K562 (cell line): ENCODE measurements around the gene CYS1. TPM values are rescaled to one million over a fixed set of nuclear protein-coding genes. Genes with fewer than 3 reads are reported as not detected.

ENCODE experiments used
- ATF1 ChIP-seq, 2 experiments: fragments of 450-650 bp in 1 of 2; IDR thresholded peaks; 2 replicates each; pipeline ENCODE4 v1.6.1; 2016; ENCODE audit warnings: missing compliant biosample characterization in 1 of 2, missing genetic modification characterization in 1 of 2
- CC2D1A ChIP-seq: fragments of 450-650 bp; IDR thresholded peaks from 2 replicates; pipeline ENCODE4 v1.6.1; 2017; ENCODE audit warnings: mild to moderate bottlenecking
- HNRNPK ChIP-seq: fragments of 200-400 bp; formaldehyde crosslinking; IDR thresholded peaks from one replicate; pipeline ENCODE4 v1.6.1; 2018; ENCODE audit warnings: mild to moderate bottlenecking, low read depth, low read length; ENCODE audit not compliant: poor library complexity, severe bottlenecking
- MYC ChIP-seq, 2 experiments: fragments of 250-450 bp in 1 of 2; sonication (Bioruptor Pico) in 1 of 2; IDR thresholded peaks; 2 replicates each; pipeline versions ENCODE4 v1.5.1 to v1.6.1; 2012 to 2021; ENCODE audit warnings: low read depth in 2 of 2, borderline replicate concordance in 1 of 2, improper control_type of control experiment in 1 of 2, low read length in 1 of 2, mild to moderate bottlenecking in 1 of 2, moderate library complexity in 1 of 2
- NCOR1 ChIP-seq: fragments of 450-650 bp; IDR thresholded peaks from 2 replicates; pipeline ENCODE4 v1.6.1; 2016; ENCODE audit warnings: mild to moderate bottlenecking, moderate library complexity
- POLR2A ChIP-seq: fragments of 450-650 bp; conservative IDR thresholded peaks from 2 replicates; pipeline ENCODE4 v1.6.1; 2016
- RBBP5 ChIP-seq: fragments of 200-600 bp; sonication (generic); IDR thresholded peaks from 2 replicates; pipeline ENCODE4 v1.6.1; 2012; ENCODE audit warnings: borderline replicate concordance, mild to moderate bottlenecking, low read length, control low read depth, inconsistent platforms; ENCODE audit not compliant: insufficient read depth, poor library complexity, severe bottlenecking
- RBM25 ChIP-seq: fragments of 200-400 bp; formaldehyde crosslinking; IDR thresholded peaks from 2 replicates; pipeline ENCODE4 v1.6.1; 2018; ENCODE audit warnings: low read length, low read depth, moderate library complexity; ENCODE audit not compliant: severe bottlenecking
- SMARCA5 ChIP-seq: fragments of 450-650 bp; IDR thresholded peaks from 2 replicates; pipeline ENCODE4 v1.6.1; 2016
- ZNF561 ChIP-seq: fragments of 450-650 bp; formaldehyde crosslinking; conservative IDR thresholded peaks from 2 replicates; pipeline ENCODE4 v1.4.0; 2020; ENCODE audit warnings: mild to moderate bottlenecking, moderate library complexity
- ZNF584 ChIP-seq: fragments of 200-800 bp; sonication (Bioruptor generic); IDR thresholded peaks from 2 replicates; pipeline ENCODE4 v1.6.1; 2016; ENCODE audit warnings: low read depth, mild to moderate bottlenecking, missing genetic modification characterization, missing compliant biosample characterization
- ZNF707 ChIP-seq: fragments of 250-450 bp; sonication (Bioruptor Pico); conservative IDR thresholded peaks from 2 replicates; pipeline ENCODE4 v1.8.0; 2022; ENCODE audit warnings: inconsistent platforms, mild to moderate bottlenecking, moderate library complexity
- polyA plus RNA-seq, 8 experiments: library from polyadenylated mRNA; depleted of rRNA in 4 of 8; stranded (reverse) in 5 of 8; unstranded in 3 of 8; fragments of >200 nt; fragmentation: Nextera tagmentation in 2 of 8; fragmentation: Illumina TruSeq in 1 of 8; extraction: Ambion mirVana in 2 of 8; extraction: Trizol in 1 of 8; gene quantifications; 2 replicates each; pipeline versions ENCODE4 v1.2.1 to v1.2.3, GENCODE V29; 2011 to 2014; ENCODE audit warnings: inconsistent platforms in 1 of 8, missing spikeins in 1 of 8
- total RNA-seq, 7 experiments: library from RNA; depleted of rRNA in 6 of 7; stranded (reverse); fragments of >200 nt in 6 of 7; fragmentation: Illumina TruSeq in 2 of 7; extraction: Trizol in 2 of 7; gene quantifications; 2 replicates each; pipeline versions ENCODE4 v1.2.1 to v1.2.3, GENCODE V29; 2011 to 2021; ENCODE audit warnings: low replicate concordance in 1 of 7
- TF ChIP-seq, protein P1 (sequence below): fragments of 450-650 bp; IDR thresholded peaks from 2 replicates; pipeline ENCODE4 v1.6.1; 2014; ENCODE audit warnings: low read depth, mild to moderate bottlenecking, moderate library complexity, borderline replicate concordance
- TF ChIP-seq, protein P2 (sequence below): fragments of 250-450 bp; sonication (Bioruptor Pico); IDR thresholded peaks from 2 replicates; pipeline ENCODE4 v1.8.0; 2021; ENCODE audit warnings: borderline replicate concordance, mild to moderate bottlenecking, moderate library complexity; ENCODE audit not compliant: poor library complexity, severe bottlenecking
- TF ChIP-seq, protein P3 (sequence below): sonication (generic); formaldehyde crosslinking; IDR thresholded peaks from 2 replicates; pipeline ENCODE4 v1.8.1; 2023; ENCODE audit warnings: mild to moderate bottlenecking, missing genetic modification reagents, moderate library complexity
- TF ChIP-seq, protein P4 (sequence below), 2 experiments: fragments of 450-650 bp; conservative IDR thresholded peaks; 2 replicates each; pipeline ENCODE4 v1.6.1; 2017; ENCODE audit warnings: mild to moderate bottlenecking in 2 of 2, moderate library complexity in 2 of 2
- TF ChIP-seq, protein P5 (sequence below): fragments of 200-800 bp; sonication (Bioruptor generic); IDR thresholded peaks from 2 replicates; pipeline ENCODE4 v1.6.1; 2017; ENCODE audit warnings: missing genetic modification characterization, missing compliant biosample characterization
- TF ChIP-seq, protein P6 (sequence below): fragments of 450-650 bp; formaldehyde crosslinking; IDR thresholded peaks from 2 replicates; pipeline ENCODE4 v1.4.0; 2020; ENCODE audit warnings: mild to moderate bottlenecking, moderate library complexity

Gene CYS1
- total and polyA plus RNA-seq, 9 of the 15 experiments (the other 6 are each of a cell fraction or from before 2014, with no cell fraction given), result 0.11 to 0.13 TPM; not detected in 7

DNA sequence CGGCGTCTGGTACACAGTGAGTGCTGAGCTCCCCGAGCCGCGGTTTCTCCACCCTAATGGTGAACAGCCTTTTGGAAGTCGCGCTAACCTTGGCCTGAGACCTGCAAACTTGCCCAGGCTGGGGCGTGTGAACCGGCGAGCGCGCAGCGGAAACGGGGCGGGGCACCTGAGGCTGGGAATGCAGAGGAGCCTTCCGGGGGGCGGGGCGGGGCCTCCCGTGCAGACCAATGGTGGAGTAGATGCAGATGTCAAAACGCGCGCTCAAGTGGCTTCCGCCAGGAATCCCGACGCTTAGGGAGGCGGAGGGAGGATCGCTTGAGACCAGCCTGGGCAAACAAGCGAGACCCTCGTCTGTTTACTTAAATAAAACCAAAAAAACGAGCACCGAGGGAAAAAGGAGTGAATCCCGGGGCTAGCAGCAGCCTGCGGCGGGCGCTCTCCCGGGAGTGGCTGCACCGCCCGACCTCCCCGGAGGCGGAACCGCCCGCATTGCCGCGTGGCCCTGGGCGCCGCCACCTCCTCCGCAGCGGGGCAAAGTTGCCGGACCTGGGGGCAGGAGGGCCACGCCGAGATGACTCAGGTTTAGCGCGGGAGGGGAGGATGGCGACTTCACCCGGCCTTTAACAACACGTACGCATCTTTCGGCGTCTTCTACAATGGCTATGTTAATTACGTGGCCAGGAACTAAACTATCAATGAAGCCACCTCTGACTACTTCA is 40.1 kb upstream of the CYS1 start (continued):
- TF ChIP-seq, protein P1, sequence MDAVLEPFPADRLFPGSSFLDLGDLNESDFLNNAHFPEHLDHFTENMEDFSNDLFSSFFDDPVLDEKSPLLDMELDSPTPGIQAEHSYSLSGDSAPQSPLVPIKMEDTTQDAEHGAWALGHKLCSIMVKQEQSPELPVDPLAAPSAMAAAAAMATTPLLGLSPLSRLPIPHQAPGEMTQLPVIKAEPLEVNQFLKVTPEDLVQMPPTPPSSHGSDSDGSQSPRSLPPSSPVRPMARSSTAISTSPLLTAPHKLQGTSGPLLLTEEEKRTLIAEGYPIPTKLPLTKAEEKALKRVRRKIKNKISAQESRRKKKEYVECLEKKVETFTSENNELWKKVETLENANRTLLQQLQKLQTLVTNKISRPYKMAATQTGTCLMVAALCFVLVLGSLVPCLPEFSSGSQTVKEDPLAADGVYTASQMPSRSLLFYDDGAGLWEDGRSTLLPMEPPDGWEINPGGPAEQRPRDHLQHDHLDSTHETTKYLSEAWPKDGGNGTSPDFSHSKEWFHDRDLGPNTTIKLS, result peak; percentile 98
- TF ChIP-seq ATF1 (CRISPR knock-in tag; IDR thresholded peaks at IDR 0.05), result no peak
- peak; percentile 83 for TF ChIP-seq ATF1 (tag; IDR thresholded peaks at IDR 0.05)
- TF ChIP-seq ZNF561 (CRISPR knock-in tag), result no peak
- TF ChIP-seq CC2D1A, result no peak
- TF ChIP-seq, protein P2, sequence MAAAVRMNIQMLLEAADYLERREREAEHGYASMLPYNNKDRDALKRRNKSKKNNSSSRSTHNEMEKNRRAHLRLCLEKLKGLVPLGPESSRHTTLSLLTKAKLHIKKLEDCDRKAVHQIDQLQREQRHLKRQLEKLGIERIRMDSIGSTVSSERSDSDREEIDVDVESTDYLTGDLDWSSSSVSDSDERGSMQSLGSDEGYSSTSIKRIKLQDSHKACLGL (CRISPR knock-in tag), result peak; percentile 47
- 0 out of 2 replicates have a peak, but pooled peaks have one; percentile 22 for TF ChIP-seq ZNF584 (CRISPR knock-in tag)
- TF ChIP-seq NCOR1, result peak; percentile 38; the same call in 1 of the 2 replicates
- no peak for TF ChIP-seq ZNF707 (CRISPR knock-in tag)
- TF ChIP-seq MYC (IDR thresholded peaks at IDR 0.05; ENCODE audit: low read depth, low read length), result peak; percentile 97
- TF ChIP-seq MYC (CRISPR knock-in tag; IDR thresholded peaks at IDR 0.05; ENCODE audit: borderline replicate concordance, low read depth), result peak; percentile 79; the same call in 1 of the 2 replicates
- TF ChIP-seq RBBP5, result peak; percentile 80
- TF ChIP-seq, protein P3, sequence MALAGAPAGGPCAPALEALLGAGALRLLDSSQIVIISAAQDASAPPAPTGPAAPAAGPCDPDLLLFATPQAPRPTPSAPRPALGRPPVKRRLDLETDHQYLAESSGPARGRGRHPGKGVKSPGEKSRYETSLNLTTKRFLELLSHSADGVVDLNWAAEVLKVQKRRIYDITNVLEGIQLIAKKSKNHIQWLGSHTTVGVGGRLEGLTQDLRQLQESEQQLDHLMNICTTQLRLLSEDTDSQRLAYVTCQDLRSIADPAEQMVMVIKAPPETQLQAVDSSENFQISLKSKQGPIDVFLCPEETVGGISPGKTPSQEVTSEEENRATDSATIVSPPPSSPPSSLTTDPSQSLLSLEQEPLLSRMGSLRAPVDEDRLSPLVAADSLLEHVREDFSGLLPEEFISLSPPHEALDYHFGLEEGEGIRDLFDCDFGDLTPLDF (CRISPR knock-in tag), result peak; percentile 15; the same call in 1 of the 2 replicates
- TF ChIP-seq HNRNPK, result no peak
- TF ChIP-seq, protein P4, sequence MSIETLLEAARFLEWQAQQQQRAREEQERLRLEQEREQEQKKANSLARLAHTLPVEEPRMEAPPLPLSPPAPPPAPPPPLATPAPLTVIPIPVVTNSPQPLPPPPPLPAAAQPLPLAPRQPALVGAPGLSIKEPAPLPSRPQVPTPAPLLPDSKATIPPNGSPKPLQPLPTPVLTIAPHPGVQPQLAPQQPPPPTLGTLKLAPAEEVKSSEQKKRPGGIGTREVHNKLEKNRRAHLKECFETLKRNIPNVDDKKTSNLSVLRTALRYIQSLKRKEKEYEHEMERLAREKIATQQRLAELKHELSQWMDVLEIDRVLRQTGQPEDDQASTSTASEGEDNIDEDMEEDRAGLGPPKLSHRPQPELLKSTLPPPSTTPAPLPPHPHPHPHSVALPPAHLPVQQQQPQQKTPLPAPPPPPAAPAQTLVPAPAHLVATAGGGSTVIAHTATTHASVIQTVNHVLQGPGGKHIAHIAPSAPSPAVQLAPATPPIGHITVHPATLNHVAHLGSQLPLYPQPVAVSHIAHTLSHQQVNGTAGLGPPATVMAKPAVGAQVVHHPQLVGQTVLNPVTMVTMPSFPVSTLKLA (conservative IDR thresholded peaks at IDR 0.05), result peak; percentile 97 to 99
- peak; percentile 43 for TF ChIP-seq RBM25
- peak; percentile 96 for TF ChIP-seq POLR2A
- TF ChIP-seq, protein P5, sequence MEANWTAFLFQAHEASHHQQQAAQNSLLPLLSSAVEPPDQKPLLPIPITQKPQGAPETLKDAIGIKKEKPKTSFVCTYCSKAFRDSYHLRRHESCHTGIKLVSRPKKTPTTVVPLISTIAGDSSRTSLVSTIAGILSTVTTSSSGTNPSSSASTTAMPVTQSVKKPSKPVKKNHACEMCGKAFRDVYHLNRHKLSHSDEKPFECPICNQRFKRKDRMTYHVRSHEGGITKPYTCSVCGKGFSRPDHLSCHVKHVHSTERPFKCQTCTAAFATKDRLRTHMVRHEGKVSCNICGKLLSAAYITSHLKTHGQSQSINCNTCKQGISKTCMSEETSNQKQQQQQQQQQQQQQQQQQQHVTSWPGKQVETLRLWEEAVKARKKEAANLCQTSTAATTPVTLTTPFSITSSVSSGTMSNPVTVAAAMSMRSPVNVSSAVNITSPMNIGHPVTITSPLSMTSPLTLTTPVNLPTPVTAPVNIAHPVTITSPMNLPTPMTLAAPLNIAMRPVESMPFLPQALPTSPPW, result peak; percentile 78
- TF ChIP-seq SMARCA5, result peak; percentile 72; the same call in 1 of the 2 replicates
- TF ChIP-seq, protein P6, sequence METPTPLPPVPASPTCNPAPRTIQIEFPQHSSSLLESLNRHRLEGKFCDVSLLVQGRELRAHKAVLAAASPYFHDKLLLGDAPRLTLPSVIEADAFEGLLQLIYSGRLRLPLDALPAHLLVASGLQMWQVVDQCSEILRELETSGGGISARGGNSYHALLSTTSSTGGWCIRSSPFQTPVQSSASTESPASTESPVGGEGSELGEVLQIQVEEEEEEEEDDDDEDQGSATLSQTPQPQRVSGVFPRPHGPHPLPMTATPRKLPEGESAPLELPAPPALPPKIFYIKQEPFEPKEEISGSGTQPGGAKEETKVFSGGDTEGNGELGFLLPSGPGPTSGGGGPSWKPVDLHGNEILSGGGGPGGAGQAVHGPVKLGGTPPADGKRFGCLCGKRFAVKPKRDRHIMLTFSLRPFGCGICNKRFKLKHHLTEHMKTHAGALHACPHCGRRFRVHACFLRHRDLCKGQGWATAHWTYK (CRISPR knock-in tag), result peak; percentile 60
